HAP-1 (cell line): ENCODE measurements around the gene OR1B1.
"Not testable (repeated sequence)": the region's sequence is repeated elsewhere in the genome, so short reads cannot be mapped to it uniquely, and the experiment has no call there.

Source experiments
- DNase-seq, 2 experiments: peaks; one replicate each; pipeline ENCODE4 v3.0.0-alpha.2; 2016 to 2020; ENCODE audit warnings: low spot score in 2 of 2
- H3K27me3 ChIP-seq: fragments of 250-450 bp; sonication (Bioruptor Pico); 2 replicates; pipeline ENCODE4 v1.5.1; 2020; ENCODE audit warnings: low read depth, mild to moderate bottlenecking, moderate library complexity
- H3K36me3 ChIP-seq: fragments of 250-450 bp; sonication (Bioruptor Pico); replicated peaks from 2 replicates; pipeline ENCODE4 v1.5.1; 2020; ENCODE audit warnings: mild to moderate bottlenecking
- H3K4me1 ChIP-seq: fragments of 250-450 bp; sonication (Bioruptor Pico); 2 replicates; pipeline ENCODE4 v1.5.1; 2020; ENCODE audit warnings: mild to moderate bottlenecking
- H3K4me3 ChIP-seq: fragments of 250-450 bp; sonication (Bioruptor Pico); 2 replicates; pipeline ENCODE4 v1.5.1; 2020; ENCODE audit warnings: mild to moderate bottlenecking, moderate library complexity
- H3K9me3 ChIP-seq: fragments of 250-450 bp; sonication (Bioruptor Pico); 2 replicates; pipeline ENCODE4 v1.5.1; 2020; ENCODE audit warnings: mild to moderate bottlenecking, moderate library complexity
- in situ Hi-C: fragments of 300-500 bp; cut with MboI; formaldehyde crosslinking; loops from 3 replicates; pipeline ENCODE4 v1.14.3; 2020; ENCODE audit warnings: low sequenced_read_pairs, inconsistent platforms, mixed read lengths

OR1B1 gene

GRCh38 chr9:122657527-122657926 is at the start of gene OR1B1:
Gene OR1B1, minus strand, starts transcription at chr9:122657627.
- Histone ChIP-seq H3K27me3 (peaks cover 17% of the 10 kb centered on the region), H3K36me3 (no peaks in the 10 kb centered on the region), H3K9me3 (no peaks in the 10 kb centered on the region), H3K4me1 (no peaks in the 10 kb centered on the region), H3K4me3 (no peak within 1 kb of the TSS)
- no peak for DNase-seq
- in situ Hi-C loops = no loop called here

- Histone ChIP-seq H3K36me3 (no peaks in the 10 kb centered on the region), H3K4me3 (no peak overlapping the region), H3K27me3 (no peaks in the 10 kb centered on the region; the same call in none of the 2 replicates), H3K9me3 (no peaks in the 10 kb centered on the region), H3K4me1 (no peaks in the 10 kb centered on the region)
- in situ Hi-C loops = no loop called here
- no peak for DNase-seq
Measured at GRCh38 chr9:122695696-122696095, 38.3 kb upstream of the OR1B1 start.

- in situ Hi-C loops = no loop called here
- Histone ChIP-seq H3K36me3 (no peaks in the 10 kb centered on the region), H3K9me3 (no peaks in the 10 kb centered on the region), H3K4me3 (no peak overlapping the region), H3K4me1 (no peaks in the 10 kb centered on the region), H3K27me3 (no peaks in the 10 kb centered on the region)
- no peak for DNase-seq
Measured at GRCh38 chr9:122684851-122685250, 27.4 kb upstream of the OR1B1 start.

- no peak for DNase-seq
- no peaks in the 10 kb centered on the region for H3K4me1 ChIP-seq
- H3K36me3 ChIP-seq = no peaks in the 10 kb centered on the region
- in situ Hi-C loops = no loop called here
- H3K9me3 ChIP-seq = no peaks in the 10 kb centered on the region
- peaks cover 4% of the 10 kb centered on the region for H3K27me3 ChIP-seq
- no peak overlapping the region for H3K4me3 ChIP-seq
Measured at GRCh38 chr9:122672481-122672880, 15.1 kb upstream of the OR1B1 start.

GRCh38 chr9:122661416-122661815 is 4.0 kb upstream of the OR1B1 start, which contains the start of gene OR1L1:
Gene OR1L1, plus strand, starts transcription at chr9:122661716. Its CDS starts 0 bp downstream, at chr9:122661716.
- Histone ChIP-seq H3K36me3 (no peaks in the 10 kb centered on the region), H3K9me3 (no peaks in the 10 kb centered on the region), H3K4me1 (no peaks in the 10 kb centered on the region), H3K4me3 (no peak within 1 kb of the TSS), H3K27me3 (peaks cover 17% of the 10 kb centered on the region)
- DNase-seq = no peak
- in situ Hi-C loops = no loop called here

GRCh38 chr9:122656378-122656777 is 1.0 kb downstream of the OR1B1 start:
- in situ Hi-C loops = no loop called here
- H3K36me3 ChIP-seq = no peaks in the 10 kb centered on the region

GRCh38 chr9:122642226-122642625 is 15.2 kb downstream of the OR1B1 start:
- in situ Hi-C loops = no loop called here
- Histone ChIP-seq H3K4me1 (no peaks in the 10 kb centered on the region), H3K9me3 (no peaks in the 10 kb centered on the region), H3K36me3 (no peaks in the 10 kb centered on the region), H3K27me3 (no peaks in the 10 kb centered on the region), H3K4me3 (no peak overlapping the region)
- DNase-seq = no peak

More at GRCh38 chr9:122656378-122656777, 1.0 kb downstream of the OR1B1 start:
- Histone ChIP-seq H3K4me3 (no peak overlapping the region), H3K4me1 (no peaks in the 10 kb centered on the region), H3K9me3 (no peaks in the 10 kb centered on the region), H3K27me3 (peaks cover 12% of the 10 kb centered on the region)
- DNase-seq = no peak

- no peaks in the 10 kb centered on the region for H3K9me3 ChIP-seq
- H3K4me1 ChIP-seq = no peaks in the 10 kb centered on the region
- no peak overlapping the region for H3K4me3 ChIP-seq
- in situ Hi-C loops = no loop called here
- DNase-seq = no peak
- H3K27me3 ChIP-seq = no peaks in the 10 kb centered on the region; the same call in 1 of the 2 replicates
- H3K36me3 ChIP-seq = no peaks in the 10 kb centered on the region
Measured at GRCh38 chr9:122619996-122620395, 37.4 kb downstream of the OR1B1 start.

GRCh38 chr9:122614362-122614761 is 43.1 kb downstream of the OR1B1 start, which contains the start of gene OR1Q1:
Gene OR1Q1, plus strand, starts transcription at chr9:122614738. Its CDS starts 0 bp downstream, at chr9:122614738.
- Histone ChIP-seq H3K36me3 (no peaks in the 10 kb centered on the region), H3K4me1 (no peaks in the 10 kb centered on the region), H3K4me3 (no peak within 1 kb of the TSS), H3K27me3 (no peaks in the 10 kb centered on the region; the same call in 1 of the 2 replicates), H3K9me3 (no peaks in the 10 kb centered on the region)
- DNase-seq = no peak
- in situ Hi-C loops = no loop called here

GRCh38 chr9:122609804-122610203 is 47.6 kb downstream of the OR1B1 start:
- in situ Hi-C loops = no loop called here
- DNase-seq = no peak
- Histone ChIP-seq H3K4me3 (no peak overlapping the region), H3K4me1 (no peaks in the 10 kb centered on the region), H3K27me3 (no peaks in the 10 kb centered on the region; the same call in none of the 2 replicates), H3K36me3 (no peaks in the 10 kb centered on the region), H3K9me3 (no peaks in the 10 kb centered on the region)

- DNase-seq = no peak
- H3K27me3 ChIP-seq = no peaks in the 10 kb centered on the region; the same call in none of the 2 replicates
- no peaks in the 10 kb centered on the region for H3K4me1 ChIP-seq
- no peaks in the 10 kb centered on the region for H3K36me3 ChIP-seq
- in situ Hi-C loops = no loop called here
- H3K9me3 ChIP-seq = no peaks in the 10 kb centered on the region
- no peak overlapping the region for H3K4me3 ChIP-seq
Measured at GRCh38 chr9:122606587-122606986, 50.8 kb downstream of the OR1B1 start.

GRCh38 chr9:122605691-122606090 is 51.7 kb downstream of the OR1B1 start:
- Histone ChIP-seq H3K4me3 (no peak overlapping the region), H3K36me3 (no peaks in the 10 kb centered on the region)
- no peak for DNase-seq

GRCh38 chr9:122583284-122583683 is 74.1 kb downstream of the OR1B1 start, which contains the start of gene OR1L8:
Gene OR1L8, minus strand, starts transcription at chr9:122583384. Its CDS starts 14,907 bp downstream, at chr9:122568477.
- H3K4me3 ChIP-seq, H3K4me1 ChIP-seq, in situ Hi-C loops, DNase-seq, H3K36me3 ChIP-seq, H3K9me3 ChIP-seq, H3K27me3 ChIP-seq: not testable (repeated sequence)

More at GRCh38 chr9:122605691-122606090, 51.7 kb downstream of the OR1B1 start:
- H3K4me1 ChIP-seq = no peaks in the 10 kb centered on the region
- H3K9me3 ChIP-seq = no peaks in the 10 kb centered on the region
- no peaks in the 10 kb centered on the region; the same call in 1 of the 2 replicates for H3K27me3 ChIP-seq
- in situ Hi-C loops = no loop called here

GRCh38 chr9:122580360-122580759 is 77.1 kb downstream of the OR1B1 start:
- no peak overlapping the region for H3K4me3 ChIP-seq
- H3K36me3 ChIP-seq = no peaks in the 10 kb centered on the region
- no peaks in the 10 kb centered on the region for H3K9me3 ChIP-seq
- in situ Hi-C loops = no loop called here
- DNase-seq = no peak
- H3K27me3 ChIP-seq = no peaks in the 10 kb centered on the region
- no peaks in the 10 kb centered on the region for H3K4me1 ChIP-seq

GRCh38 chr9:122579874-122580273 is 77.6 kb downstream of the OR1B1 start:
- in situ Hi-C loops = no loop called here
- no peaks in the 10 kb centered on the region for H3K27me3 ChIP-seq
- no peaks in the 10 kb centered on the region for H3K9me3 ChIP-seq
- no peak overlapping the region for H3K4me3 ChIP-seq
- H3K4me1 ChIP-seq = no peaks in the 10 kb centered on the region
- no peak for DNase-seq
- no peaks in the 10 kb centered on the region for H3K36me3 ChIP-seq
